Activated gamma-delta T cell treated with Interleukin-2 at 50 U/mL for 16 hours (primary cell): ENCODE results near the gene PLEKHG7.
"Not testable (repeated sequence)": the region's sequence is repeated elsewhere in the genome, so short reads cannot be mapped to it uniquely, and the experiment has no call there.

Experiments
- DNase-seq: peaks from one replicate; pipeline ENCODE4 v3.0.0-alpha.2; 2020

Gene PLEKHG7

DNA sequence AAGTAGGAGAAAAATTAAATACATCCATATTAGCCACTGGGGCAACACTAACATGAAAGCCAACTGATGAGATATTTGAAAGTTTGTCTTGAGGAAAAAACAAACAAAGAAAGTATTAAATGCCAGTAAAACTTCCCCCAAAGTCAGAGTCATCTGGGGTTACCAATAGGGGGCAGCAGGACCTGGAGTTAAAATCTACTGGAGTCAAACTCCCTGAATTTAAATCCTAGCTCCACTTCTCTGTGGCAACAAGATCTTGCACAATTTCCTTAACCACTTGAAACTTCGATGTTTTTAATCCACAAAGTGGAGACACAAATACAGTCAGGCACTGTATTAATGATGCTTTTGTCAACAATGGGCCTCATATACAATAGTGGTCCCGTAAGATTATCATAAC lies 14.4 kb downstream of the PLEKHG7 start:
- DNase-seq, result no peak

DNA sequence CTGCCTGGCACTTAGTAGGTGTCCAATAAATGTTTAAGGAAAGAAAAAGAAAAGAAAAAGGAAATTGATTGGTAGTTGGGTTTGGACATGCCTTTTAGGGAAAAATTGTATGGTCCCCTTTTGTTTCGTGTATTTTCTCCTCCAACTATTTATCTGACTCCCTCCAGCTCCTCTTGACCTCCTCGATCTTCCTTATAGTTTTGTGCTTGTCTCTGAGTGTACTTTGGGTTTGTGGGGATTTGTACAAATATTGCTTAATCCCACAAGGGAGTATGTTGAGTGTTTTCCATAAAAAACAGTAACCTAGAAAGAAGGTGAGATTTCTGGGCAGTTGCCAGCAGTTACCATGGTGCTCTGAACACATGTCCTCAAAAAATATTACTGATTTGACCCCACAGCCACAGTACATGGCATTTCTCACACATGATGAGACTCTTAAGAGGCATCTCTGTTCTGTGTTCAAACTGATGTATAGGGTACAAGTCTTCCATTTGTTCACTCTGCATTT lies 15.7 kb downstream of the PLEKHG7 start:
- no peak for DNase-seq

DNA sequence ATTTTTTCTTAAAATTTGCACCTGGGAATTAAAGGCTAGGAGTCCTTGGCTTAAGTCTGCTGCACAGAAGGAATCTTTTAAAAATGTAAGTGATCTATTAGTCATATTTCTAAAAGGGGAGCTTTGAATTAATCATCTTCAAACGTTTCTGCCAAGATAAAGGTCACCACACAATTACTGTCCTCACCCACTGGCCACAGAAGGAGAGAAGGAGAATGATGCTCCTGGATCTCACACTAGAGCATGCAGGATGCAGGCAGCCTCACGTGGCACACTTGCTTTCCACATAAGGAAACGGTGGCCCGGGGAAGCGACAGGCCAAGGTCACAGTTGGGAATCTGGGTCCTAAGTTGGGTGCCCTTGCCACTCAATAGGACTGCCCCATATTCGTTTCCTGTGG lies 16.9 kb downstream of the PLEKHG7 start:
- DNase-seq, result no peak

DNA sequence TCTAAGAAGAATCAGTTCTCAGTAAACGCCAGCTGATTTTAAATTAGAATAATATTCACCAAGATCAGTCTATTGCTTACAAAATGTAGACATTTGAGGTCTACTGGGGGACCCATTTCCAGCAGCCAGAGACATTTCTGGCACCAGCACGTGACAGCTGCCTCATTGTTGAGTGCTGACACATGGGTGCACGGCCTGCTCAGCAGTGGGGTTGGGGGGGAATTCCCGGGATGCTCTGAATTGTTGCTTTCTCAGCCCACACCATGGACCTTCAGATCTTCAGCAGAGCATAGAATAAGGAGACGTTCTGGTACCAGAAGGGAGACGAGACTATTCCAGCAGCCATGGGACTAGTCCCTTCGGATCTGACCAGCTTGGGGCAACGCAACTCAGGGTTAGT lies 18.3 kb downstream of the PLEKHG7 start:
- no peak for DNase-seq

DNA sequence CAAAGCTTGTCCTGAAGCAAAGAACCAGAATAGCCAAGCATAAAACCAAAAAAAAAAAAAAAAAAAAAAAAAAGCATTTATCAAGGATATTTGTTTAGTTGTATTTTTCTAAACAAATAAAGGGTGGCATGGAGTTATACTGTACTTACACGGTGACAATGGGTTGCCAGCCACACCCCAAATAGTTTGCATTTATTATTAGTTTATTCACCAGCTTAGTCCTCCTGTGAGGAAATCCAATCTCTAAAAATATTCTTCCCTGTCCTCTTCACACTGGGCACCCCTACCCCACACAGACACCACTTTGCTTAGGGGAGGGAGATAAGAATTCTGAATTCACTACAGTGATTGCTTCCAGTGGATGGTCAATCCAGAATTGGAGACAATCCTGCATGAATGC lies 18.9 kb downstream of the PLEKHG7 start:
- no peak for DNase-seq

DNA sequence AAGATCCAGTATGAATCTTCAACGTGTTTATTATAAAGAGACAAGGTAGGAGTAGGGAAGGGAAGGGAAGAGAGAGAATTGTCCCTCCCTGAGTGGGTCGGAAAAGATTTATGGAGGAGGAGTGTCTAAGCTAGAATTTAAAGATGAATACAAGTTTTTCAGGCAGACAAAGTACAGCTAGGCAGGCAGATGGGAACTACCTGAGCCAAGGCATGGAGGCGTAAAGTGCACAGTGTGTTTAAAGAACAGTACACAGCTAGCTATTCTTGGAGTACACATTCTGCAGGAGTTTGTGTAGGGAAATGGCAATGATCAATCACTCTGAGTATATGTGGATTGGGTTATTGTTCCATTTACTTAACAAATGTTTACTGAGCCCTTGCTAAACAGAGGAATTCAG lies 20.1 kb downstream of the PLEKHG7 start:
- DNase-seq, result no peak

DNA sequence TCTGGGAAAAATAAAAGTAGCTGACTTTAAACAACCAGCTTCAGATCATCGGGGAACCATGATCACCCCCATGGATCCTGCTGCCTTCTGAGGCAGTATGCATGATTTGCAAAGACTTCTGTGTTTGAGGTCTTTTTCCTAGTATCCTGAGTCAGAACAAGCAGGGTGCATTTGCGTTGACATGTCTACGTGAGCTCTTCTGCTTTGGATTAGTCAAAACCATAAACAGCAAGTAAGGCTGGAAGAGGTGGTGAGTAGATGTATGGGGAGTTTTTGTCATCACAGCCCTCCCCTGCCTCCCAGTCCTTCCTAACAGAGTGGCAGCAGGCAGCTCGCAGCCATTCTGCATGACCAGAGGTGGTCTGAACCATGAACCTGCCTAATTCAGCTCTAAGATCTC lies 24.1 kb downstream of the PLEKHG7 start:
- DNase-seq, result no peak

DNA sequence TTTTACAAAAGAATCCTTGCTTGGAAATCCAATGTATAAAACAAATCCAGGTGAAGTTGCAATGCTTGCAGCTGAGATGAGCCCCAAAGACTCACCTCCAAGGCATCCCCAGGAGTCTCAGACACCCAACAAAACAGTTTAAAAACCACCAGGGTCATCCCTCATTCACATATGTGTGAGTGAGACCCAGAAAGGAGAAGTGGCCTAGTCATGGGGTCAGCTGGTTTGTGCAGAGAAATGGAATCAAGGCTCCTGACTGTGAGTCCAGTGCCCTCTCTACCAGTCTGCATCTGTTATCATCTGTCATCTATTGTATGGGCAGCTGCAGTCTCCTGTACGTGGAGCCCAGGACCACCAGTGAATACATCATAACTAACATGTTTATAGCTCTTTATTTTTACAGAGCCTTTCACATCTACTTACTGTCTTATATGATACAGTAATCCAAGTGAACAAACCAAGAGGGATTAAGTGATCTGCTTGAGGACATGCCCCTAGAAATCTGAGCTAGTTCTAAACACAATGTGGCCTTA lies 27.1 kb downstream of the PLEKHG7 start:
- no peak for DNase-seq

DNA sequence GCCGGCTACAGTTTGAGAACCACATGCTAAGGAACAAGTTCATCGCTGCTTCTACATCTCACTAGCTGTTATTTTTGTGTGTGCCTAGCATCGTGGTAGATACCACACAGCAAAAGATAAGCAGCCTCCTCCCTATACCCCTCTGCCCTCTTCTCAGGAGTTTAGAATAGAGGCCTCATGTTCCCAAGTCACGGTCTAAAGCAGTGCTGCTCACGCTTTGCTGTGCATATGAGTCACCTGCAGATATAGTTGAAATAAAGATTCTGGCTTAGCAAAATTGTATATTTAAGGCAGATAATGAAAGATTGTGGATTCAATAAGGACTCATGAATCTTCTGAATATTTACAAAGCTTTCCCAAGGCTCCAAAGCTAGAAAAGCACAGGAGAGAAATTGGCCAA lies 28.0 kb downstream of the PLEKHG7 start:
- no peak for DNase-seq

DNA sequence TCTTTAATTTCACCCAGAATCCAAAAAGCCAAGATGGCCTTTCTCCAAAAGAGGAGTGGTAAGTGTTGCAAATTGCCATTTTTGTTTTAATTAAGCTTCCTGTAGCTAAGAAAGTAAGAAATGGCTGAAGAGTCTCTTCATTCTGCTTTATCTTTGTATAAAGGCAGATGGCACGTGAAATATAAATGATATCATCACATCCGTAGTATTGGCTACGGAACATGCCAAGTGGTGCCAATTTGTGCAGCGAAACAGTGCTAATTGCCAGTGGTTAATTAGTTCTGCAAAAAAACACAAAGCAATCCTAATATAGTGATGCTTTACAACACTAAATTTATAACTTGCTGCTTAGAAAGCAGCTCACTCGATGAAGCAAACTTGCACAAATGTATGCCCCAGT lies 29.4 kb downstream of the PLEKHG7 start:
- DNase-seq, result no peak

DNA sequence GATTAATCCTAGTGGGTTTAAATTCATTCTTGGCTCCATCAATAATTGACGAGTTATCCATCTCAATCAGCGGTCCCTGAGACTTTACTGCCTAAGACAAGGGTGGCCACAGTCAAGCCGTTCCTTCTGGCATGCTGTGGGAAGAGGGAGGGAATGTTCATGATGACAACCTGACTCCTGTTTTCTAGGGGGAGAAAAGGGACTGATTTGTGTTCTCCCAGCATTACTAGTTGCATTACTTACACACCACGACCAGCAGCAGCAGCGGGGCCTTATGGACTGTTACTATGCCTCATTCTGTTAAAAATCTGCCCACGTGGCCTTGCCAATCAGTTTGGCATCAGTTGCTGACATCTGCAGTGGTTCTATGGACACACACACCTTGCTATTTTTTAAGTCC lies 29.9 kb downstream of the PLEKHG7 start:
- DNase-seq, result no peak

DNA sequence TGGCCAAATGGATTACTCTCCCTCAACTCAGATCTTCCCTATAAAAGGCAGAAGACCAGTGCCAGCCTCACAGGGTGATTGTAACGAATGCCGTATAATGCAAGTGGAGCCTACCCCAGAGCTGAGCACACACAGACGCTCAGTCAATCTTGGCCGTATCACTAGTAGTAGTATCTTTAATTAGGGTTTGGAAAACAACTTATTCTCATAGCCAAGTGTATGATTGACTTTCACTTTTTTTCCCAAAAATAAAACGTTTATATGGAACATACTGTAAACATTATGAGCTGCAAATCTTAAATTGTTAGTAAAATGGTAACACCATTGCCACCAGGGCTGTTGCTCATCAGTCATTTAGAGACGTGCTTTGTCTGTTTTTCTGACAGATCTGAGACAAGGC lies 30.4 kb downstream of the PLEKHG7 start:
- no peak for DNase-seq

DNA sequence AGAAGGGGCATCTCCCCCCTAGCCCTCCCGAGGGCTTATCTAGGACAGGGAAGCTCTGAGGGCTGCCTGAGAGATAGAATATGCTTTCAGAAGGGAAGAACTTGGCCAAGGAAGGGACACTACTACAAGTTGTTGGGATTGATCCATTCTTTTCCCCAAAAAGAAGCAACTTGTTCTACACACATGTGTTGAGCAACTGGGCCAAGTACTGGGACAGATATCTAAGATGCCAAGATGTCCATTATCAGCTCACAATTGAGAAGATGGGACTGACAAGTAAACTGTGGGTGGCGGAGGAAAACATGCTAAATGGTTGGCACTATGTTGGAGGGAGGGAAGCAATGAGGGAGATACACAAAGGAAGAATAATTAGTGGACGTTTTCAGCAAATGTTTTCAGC lies 30.9 kb downstream of the PLEKHG7 start:
- no peak for DNase-seq

DNA sequence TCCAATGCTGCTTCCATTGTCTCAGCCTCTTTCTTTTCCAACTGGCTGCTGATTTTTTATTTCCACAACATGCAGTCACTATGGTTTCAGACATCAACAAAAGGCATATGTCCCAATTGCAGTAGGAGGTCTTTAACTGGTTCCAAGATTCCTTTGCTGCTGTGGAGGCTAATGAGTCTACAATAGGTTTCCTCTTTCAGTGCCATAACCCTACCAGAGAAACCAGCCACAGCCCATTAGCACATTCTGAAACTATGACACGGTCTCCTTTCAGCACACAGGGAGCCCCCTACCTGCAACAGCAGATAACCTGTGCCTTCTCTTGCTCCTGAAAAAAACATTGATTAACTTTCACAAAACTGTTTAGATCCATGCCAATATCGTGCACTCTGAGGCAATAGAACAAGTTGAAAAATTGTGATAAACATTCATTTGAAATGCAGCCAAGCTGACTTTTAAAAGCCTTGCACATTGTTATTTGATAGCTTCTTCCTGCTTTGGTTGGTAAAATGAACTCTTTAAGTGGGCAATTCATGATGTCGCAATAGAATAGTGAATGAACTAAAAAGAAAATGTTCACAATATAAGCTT lies 32.4 kb downstream of the PLEKHG7 start:
- no peak for DNase-seq

DNA sequence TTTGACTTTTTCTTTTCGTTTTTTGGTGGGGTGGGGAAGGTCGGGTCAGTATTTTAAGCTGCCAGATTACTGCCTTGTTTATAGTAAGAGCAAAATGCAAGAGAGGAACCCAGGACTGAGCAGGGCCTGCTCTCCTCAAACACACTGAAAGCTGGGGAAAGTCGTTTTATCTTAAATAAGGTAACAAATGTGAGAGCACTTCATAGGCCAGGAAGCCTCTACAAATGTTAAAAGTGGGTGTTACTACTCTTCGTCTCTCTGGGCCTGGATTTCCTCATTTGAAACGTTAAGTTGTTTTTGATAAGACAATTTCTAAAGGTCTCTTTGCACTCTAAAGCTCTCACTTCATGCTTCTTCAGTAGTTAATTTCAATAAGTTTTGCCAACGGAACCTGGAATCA lies 33.8 kb downstream of the PLEKHG7 start:
- no peak for DNase-seq

DNA sequence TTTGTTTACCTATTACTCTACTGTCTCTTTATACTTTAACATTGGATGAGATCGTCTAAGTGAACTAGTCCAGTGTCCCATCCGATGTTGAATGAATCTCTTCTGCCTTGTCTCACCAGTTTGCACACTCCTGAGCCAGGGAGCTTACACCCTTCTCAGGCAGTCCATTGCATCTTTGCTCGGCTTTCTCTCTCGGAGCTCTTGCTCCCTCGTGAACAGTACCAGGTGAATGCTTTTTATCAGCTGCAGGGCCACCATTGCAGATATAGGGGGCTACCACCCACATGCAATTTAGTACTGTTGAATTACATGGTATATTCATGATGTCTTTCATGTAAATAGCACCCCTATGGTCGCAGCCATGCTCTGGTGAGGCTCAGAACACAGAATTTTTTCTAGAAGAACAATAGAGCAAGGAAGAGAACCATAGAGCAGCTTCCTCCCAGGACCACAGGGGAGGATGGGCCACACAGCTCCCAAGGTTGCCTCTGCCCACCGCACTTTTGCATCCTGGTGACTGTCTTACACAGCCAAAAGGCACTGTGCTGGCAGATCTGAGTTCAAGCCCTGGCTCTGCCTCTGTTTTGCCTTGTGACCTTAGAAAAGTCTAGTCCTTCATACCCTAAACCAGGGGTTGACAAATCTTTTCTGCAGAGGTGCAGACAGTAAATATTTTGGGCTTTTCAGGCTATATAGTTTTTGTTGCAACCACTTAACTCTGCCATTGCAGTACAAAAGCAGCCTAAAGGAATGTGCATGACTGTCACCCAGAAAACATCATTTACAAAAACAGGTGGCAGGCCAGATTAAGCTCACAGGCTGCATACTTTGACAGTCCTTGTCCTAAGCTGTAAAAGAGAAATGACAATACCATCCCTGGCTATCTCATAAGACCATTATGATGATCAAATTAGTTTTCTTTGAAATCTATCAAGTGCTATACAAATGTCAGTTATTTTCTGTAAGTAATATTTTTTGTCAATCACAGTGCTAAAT lies 35.4 kb downstream of the PLEKHG7 start:
- DNase-seq, result no peak

DNA sequence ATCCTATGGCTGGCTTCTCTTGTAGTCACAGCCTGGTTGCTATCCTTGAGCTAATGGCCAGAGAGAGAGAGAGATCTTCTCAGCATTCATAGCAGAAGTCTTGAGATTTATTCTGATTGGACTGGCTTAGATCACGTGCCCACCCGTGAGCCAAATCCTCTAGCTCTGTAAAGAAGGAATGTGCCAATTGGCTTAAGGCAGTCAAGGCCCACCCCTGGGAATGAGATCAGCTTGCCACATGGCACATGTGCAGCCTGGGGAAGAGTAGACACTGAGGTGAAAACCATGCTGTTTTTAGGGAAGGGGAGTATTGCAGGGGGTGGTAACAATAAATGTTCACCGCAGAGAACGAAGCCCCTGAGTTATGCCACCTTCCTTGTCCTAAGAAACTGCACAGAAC lies 36.3 kb downstream of the PLEKHG7 start:
- DNase-seq, result no peak

DNA sequence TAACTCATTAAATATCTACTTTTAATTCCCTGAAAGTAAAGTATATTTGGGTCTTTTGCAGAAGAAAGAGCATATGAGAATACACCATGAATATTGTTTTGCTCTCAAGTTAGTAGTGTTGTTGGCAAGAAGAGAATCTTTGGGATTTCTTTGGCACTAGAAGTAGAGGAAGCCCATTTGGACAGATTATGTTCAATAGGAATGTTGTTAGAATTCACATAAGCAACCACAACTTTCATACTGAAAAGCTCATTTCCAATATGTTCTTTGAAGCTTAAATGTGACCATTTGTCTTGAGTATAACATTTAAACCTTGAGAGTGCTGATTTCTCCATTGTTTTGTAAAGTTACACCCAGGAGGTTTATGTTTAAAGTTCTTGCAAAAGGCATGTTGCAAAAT lies 37.6 kb downstream of the PLEKHG7 start:
- DNase-seq, result no peak

DNA sequence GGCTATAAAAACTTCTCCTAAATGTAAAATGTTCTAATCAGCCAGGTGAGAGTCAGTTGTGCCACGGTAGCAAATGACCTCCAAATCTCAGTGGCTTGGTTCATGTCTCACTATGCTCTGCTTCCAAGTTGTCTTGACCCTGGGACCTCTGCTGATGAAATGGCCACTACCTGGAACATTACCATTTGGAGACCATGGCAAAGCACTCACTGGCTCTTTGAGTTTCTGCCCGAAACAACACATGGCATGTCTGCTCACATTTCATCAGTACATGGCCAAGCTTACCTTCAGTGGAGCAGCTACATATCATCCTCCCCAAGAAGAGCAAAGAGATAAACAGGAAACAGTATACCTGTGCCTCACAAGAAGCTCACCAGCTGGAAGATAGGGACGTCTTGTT lies 40.2 kb downstream of the PLEKHG7 start:
- DNase-seq, result no peak

DNA sequence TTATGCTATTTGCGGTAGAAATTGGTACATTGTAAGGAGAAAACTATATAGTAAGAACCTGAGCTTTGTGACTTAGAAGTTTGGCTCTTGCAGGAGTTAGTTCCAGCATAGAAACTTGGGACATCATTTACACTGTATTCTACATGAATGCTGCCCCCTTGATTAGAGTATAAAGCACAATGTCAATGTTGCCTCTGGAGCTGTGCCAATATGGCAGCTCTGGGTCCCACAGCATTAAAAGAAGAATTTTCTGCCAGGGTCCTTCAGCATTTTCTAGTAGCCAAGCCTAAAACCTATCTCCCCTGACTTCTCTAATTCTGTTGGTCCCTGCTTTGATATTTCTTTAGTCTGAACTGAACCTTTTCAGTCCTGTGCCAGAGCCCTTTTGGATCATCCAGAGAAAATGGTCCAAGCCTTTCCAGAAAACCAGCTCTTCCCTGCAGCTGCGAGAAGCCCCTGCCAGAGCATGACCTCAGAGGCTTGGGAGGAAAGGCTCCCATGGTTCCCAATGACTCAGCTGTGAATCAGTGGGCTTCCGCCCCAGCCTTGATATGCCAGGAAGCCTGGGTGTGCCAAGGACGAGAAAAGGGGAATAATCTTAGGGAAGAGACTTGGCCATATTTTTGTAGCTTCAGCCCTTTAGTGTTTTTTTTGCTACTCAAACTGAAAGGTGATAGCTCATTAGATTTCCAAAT lies 43.2 kb downstream of the PLEKHG7 start:
- no peak for DNase-seq

DNA sequence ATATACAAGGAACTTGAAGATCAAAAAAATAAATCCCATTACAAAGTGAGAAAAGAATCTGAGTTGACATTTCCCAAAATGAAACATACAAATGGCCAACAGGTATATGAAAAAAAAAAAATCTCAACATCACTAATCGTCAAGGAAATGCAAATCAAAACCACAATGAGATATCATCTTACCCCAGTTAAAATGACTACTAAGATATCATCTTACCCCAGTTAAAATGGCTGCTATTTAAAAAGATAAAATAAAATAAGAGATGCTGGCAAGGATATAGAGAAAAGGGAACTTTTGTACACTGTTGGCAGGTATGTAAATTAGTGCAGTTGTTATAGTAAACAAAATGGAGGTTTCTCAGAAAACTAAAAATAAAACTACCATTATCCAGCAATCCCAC lies 44.4 kb downstream of the PLEKHG7 start:
- no peak for DNase-seq

DNA sequence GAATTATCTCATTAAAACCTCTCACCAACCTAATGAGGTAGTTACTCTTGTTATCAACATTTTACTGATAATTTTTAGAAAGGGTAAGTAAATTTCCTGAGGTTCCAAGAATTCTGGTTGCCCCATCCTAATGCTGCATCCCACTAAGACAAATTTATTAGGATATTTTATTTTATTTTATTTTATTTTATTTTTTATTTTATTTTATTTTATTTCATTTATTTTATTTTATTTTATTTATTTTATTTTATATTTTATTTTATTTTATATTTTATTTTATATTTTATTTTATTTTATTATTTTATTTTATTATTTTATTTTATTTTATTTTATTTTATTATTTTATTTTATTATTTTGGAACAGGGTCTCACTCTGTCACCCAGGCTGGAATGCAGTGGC lies 46.9 kb downstream of the PLEKHG7 start:
- not testable (repeated sequence) for DNase-seq
